PC-9 (cell line): Measurements from ENCODE around the gene CMSS1.

Experiments used
- EZH2 ChIP-seq: fragments of 200-600 bp; sonication (generic); IDR thresholded peaks from 2 replicates; pipeline ENCODE4 v1.8.0; 2017; ENCODE audit warnings: antibody characterized with exemption, low read depth
- TF ChIP-seq, protein P1 (sequence below): fragments of 200-600 bp; sonication (generic); conservative IDR thresholded peaks from 2 replicates; pipeline ENCODE4 v1.6.1; 2017; ENCODE audit warnings: mixed run types, antibody characterized with exemption, mild to moderate bottlenecking, moderate library complexity

DNA sequence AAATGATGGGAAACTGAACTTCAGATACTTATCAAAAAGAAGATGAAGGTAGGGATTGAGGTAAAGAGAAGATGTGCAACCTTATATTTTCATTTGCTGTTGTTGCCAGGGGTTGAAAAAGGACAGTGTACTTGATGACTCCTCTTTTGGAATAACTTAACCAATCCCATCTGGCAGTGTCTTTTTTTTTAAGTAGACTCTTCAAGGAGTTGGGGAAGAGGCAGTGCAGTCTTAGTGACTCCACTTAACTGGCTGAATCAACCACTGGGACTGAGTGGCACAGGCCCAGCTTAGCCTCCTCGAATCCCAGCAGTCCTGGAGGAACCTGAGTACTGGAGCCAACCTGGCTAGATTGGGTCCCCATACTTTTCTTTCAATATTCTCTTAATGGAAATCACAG is 323.9 kb downstream of the CMSS1 start:
- TF ChIP-seq, protein P1, sequence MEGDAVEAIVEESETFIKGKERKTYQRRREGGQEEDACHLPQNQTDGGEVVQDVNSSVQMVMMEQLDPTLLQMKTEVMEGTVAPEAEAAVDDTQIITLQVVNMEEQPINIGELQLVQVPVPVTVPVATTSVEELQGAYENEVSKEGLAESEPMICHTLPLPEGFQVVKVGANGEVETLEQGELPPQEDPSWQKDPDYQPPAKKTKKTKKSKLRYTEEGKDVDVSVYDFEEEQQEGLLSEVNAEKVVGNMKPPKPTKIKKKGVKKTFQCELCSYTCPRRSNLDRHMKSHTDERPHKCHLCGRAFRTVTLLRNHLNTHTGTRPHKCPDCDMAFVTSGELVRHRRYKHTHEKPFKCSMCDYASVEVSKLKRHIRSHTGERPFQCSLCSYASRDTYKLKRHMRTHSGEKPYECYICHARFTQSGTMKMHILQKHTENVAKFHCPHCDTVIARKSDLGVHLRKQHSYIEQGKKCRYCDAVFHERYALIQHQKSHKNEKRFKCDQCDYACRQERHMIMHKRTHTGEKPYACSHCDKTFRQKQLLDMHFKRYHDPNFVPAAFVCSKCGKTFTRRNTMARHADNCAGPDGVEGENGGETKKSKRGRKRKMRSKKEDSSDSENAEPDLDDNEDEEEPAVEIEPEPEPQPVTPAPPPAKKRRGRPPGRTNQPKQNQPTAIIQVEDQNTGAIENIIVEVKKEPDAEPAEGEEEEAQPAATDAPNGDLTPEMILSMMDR = no peak
- no peak for TF ChIP-seq EZH2
